Measurements from ENCODE around the gene ALG6.
"Not testable (repeated sequence)": the region's sequence is repeated elsewhere in the genome, so short reads cannot be mapped to it uniquely, and the experiment has no call there.

The ALG6 gene

DNA sequence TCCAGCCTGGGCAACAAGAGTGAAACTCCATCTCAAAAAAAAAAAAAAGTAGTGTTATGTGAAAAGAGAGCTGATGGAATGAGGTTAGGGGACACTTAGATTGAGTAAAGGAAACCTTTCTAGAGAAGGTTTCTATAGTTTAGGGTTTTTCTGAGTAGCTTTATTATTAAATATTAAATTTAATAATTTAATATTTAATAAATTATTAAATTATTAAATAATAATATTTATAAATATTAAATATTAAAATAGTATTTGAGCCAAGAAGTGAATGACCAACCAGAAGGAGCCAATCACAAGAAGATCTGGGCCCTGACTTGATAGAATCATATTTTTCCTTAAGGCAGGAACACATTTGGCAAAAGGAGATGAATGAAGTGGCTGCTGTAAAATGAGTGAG, 50.7 kb downstream of the ALG6 start:
- Mint-ChIP-seq H3K9me3 (no peaks in the 10 kb centered on the region), H3K27ac (no peak overlapping the region), H3K27me3 (ENCODE audit: low read depth) (no peaks in the 10 kb centered on the region), H3K36me3 (ENCODE audit: low read depth) (peaks cover 20% of the 10 kb centered on the region), H3K4me3 (no peak overlapping the region), H3K4me1 (ENCODE audit: low read depth) (no peaks in the 10 kb centered on the region)

DNA sequence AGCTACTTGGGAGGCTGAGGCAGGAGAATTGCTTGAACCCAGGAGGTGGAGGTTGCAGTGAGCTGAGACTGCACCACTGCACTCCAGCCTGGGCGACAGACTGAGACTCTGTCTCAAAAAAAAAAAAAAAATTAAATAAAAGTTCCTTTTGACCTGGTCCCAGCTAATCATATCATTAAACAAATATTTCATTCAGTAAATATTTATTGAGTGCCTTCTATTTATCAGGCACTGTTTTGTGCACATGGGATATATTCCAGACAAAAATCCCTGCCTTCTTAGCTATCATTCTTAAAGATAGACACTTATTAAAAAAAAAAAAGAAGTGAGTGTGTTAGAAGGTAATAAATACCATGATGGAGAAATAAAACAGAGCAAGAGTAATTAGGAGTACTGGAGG, 53.3 kb downstream of the ALG6 start:
- not testable (repeated sequence) for H3K4me1 Mint-ChIP-seq (ENCODE audit: low read depth); H3K27ac Mint-ChIP-seq; H3K4me3 Mint-ChIP-seq; H3K9me3 Mint-ChIP-seq; H3K27me3 Mint-ChIP-seq (ENCODE audit: low read depth)
- H3K36me3 Mint-ChIP-seq (ENCODE audit: low read depth): peaks cover 15% of the 10 kb centered on the region

DNA sequence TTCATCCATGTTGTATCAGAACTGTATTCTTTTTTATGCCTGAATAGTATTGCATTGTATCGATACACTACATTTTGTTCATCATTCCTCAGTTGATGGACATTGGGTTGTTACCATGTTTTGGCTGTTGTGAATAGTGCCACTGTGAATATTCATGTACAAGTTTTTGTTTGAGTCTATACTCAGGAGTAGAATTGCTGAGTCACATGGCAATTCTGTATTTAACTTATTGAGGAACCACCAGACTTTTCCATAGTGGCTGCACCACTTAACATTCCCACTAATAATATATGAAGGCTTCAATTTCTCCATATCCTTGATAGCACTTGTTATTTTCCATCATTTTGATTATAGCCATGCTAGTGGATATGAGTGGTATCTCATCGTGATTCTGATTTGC, 56.2 kb downstream of the ALG6 start:
- H3K9me3 Mint-ChIP-seq: no peaks in the 10 kb centered on the region
- no peak overlapping the region for H3K4me3 Mint-ChIP-seq
- no peak overlapping the region for H3K27ac Mint-ChIP-seq
- no peaks in the 10 kb centered on the region for H3K4me1 Mint-ChIP-seq (ENCODE audit: low read depth)
- peaks cover 11% of the 10 kb centered on the region for H3K36me3 Mint-ChIP-seq (ENCODE audit: low read depth)
- no peaks in the 10 kb centered on the region for H3K27me3 Mint-ChIP-seq (ENCODE audit: low read depth)

DNA sequence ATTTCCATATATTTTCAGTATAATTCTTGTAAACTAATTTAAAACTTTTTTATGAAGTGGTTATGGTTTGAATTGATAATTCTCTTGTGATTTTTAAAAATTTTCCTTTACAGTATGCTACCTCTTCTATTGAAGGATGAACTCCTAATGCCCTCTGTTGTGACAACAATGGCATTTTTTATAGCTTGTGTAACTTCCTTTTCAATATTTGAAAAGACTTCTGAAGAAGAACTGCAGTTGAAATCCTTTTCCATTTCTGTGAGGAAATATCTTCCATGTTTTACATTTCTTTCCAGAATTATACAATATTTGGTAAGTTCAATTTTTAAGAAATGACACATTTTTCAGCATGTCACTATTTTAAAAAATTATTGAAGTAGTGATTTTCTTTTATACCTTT, 61.4 kb downstream of the ALG6 start:
- no peaks in the 10 kb centered on the region for H3K4me1 Mint-ChIP-seq (ENCODE audit: low read depth)
- H3K9me3 Mint-ChIP-seq: peaks cover 11% of the 10 kb centered on the region
- no peaks in the 10 kb centered on the region for H3K27me3 Mint-ChIP-seq (ENCODE audit: low read depth)
- peaks cover 16% of the 10 kb centered on the region for H3K36me3 Mint-ChIP-seq (ENCODE audit: low read depth)
- H3K4me3 Mint-ChIP-seq: no peak overlapping the region
- H3K27ac Mint-ChIP-seq: no peak overlapping the region

DNA sequence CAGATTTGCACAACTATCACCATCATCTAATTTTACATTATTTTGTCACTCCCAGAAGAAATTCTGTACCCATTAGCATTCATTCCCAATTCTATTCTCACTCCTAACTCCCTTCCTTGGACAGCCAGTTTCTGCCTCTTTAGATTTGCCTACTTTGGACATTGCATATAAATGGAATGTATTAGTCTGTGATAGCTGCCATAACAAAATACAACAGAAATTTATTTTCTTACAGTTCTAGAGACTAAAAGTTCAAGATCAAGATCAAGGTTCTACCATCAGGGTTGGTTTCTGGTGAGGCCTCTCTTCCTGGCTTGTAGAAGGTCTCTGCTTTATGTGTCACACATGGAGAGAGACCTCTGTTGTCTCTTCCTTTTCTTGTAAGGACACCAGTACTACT, 61.9 kb downstream of the ALG6 start:
- Mint-ChIP-seq H3K4me1 (ENCODE audit: low read depth) (no peaks in the 10 kb centered on the region), H3K27ac (no peak overlapping the region), H3K9me3 (peaks cover 11% of the 10 kb centered on the region), H3K27me3 (ENCODE audit: low read depth) (no peaks in the 10 kb centered on the region), H3K4me3 (no peak overlapping the region), H3K36me3 (ENCODE audit: low read depth) (peaks cover 16% of the 10 kb centered on the region)

DNA sequence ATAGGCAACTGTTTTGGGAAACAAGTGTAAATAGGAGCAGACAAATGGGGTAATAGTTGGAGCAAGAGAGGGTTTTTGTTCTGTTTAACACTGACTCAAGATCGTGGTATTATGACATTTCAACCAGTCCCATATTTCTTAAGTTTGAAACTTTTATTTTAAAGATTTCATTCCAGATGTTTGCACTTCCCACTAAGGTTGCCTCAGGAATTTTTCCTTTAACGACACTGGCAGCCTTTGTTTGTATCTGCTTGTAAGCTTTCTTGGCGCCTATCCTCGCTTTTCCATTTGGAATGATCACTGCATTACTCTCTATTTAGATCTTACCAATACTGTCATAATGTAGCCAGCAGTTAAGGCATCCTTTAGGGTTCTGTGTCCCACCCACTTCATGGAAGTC, 67.7 kb downstream of the ALG6 start:
- peaks cover 11% of the 10 kb centered on the region for H3K36me3 Mint-ChIP-seq (ENCODE audit: low read depth)
- H3K27ac Mint-ChIP-seq: no peak overlapping the region
- no peak overlapping the region for H3K4me3 Mint-ChIP-seq
- peaks cover 5% of the 10 kb centered on the region for H3K9me3 Mint-ChIP-seq
- no peaks in the 10 kb centered on the region for H3K4me1 Mint-ChIP-seq (ENCODE audit: low read depth)
- H3K27me3 Mint-ChIP-seq (ENCODE audit: low read depth): no peaks in the 10 kb centered on the region

DNA sequence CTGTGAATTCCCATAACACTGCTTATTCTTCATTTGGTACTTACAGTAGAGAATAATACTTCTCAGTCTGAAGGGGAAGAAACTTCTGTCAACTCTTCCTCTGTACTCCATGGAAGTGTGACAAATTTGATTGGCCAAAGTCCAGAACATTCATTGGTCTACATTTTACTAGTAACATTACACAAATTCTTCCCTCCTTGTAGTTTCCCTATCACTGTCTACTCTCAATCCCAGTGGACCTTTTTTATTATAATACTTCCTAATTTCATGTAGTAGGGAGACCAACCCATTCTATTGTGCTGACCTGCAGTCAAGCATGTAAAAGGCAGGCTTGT, 74.7 kb downstream of the ALG6 start:
- no peak overlapping the region for H3K27ac Mint-ChIP-seq
- H3K36me3 Mint-ChIP-seq (ENCODE audit: low read depth): no peaks in the 10 kb centered on the region
- H3K9me3 Mint-ChIP-seq: no peaks in the 10 kb centered on the region
- H3K4me1 Mint-ChIP-seq (ENCODE audit: low read depth): no peaks in the 10 kb centered on the region
- H3K27me3 Mint-ChIP-seq (ENCODE audit: low read depth): no peaks in the 10 kb centered on the region
- no peak overlapping the region for H3K4me3 Mint-ChIP-seq

DNA sequence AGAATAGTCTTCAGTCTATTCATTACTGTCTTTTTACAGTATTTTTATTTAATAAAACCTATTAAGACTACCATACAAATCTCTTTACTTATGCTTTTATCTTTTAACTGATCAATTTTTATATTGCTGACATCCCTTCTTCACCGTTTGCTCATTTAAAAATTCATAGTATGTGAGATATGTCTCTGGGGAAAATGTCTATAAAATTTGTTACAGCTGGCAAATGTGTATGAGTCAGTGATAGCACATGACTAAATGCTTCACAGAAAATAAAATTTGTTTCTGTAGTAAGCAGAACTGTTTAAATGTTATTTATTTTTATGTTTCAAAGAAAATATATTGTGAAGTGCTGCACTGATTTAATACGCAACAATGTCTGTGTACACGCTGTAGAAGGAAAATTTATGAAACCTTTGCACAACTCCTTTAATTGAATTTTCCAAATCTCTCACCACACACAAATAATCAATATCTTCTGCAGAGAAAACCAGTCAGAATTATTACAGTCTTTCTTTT, 81.4 kb downstream of the ALG6 start:
- no peak overlapping the region for H3K4me3 Mint-ChIP-seq
- H3K27ac Mint-ChIP-seq: no peak overlapping the region
- H3K4me1 Mint-ChIP-seq (ENCODE audit: low read depth): no peaks in the 10 kb centered on the region
- H3K9me3 Mint-ChIP-seq: no peaks in the 10 kb centered on the region
- H3K27me3 Mint-ChIP-seq (ENCODE audit: low read depth): no peaks in the 10 kb centered on the region
- peaks cover 2% of the 10 kb centered on the region for H3K36me3 Mint-ChIP-seq (ENCODE audit: low read depth)

DNA sequence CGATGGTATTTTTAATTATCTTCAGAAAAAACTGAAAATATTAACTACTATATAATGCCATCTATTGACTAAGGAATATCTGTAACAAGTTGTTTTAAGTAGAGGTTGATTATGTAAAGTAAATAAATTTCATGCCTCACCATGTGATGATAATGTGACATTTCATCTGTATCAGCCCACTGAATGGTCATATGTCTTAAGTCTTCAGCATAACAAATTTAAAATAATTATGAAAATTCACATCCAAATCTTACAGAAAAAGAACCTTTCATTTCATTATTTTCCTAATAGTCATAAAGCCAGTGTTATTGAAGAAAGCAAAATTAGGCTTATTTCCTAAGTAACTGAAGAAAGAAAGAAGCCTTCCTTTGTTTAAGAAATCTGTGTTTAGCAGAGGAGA, 83.0 kb downstream of the ALG6 start:
- H3K27ac Mint-ChIP-seq: no peak overlapping the region
- H3K4me3 Mint-ChIP-seq: no peak overlapping the region
- H3K36me3 Mint-ChIP-seq (ENCODE audit: low read depth): peaks cover 2% of the 10 kb centered on the region
- no peaks in the 10 kb centered on the region for H3K4me1 Mint-ChIP-seq (ENCODE audit: low read depth)
- H3K27me3 Mint-ChIP-seq (ENCODE audit: low read depth): no peaks in the 10 kb centered on the region
- H3K9me3 Mint-ChIP-seq: no peaks in the 10 kb centered on the region

DNA sequence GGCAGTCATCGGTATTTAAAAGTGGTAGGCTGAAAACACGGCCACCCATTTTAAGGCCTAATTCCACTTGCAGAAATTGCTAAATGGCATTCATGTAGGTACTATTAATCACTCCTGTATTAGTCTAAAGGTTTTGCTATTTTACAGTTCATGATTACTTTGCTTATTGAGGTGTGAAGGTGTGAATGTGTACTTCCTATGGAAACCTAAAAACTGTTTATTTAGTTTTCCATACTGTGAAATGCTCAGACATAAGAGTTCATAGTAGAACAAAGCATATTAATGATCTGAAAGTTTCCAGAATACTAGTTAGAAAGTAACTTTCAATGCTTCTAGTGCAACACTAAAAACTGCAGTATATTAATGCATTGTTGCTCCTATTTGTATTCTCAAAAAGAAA, 85.8 kb downstream of the ALG6 start:
- Mint-ChIP-seq H3K27ac (no peak overlapping the region), H3K36me3 (ENCODE audit: low read depth) (peaks cover 6% of the 10 kb centered on the region), H3K4me1 (ENCODE audit: low read depth) (no peaks in the 10 kb centered on the region), H3K9me3 (no peaks in the 10 kb centered on the region), H3K27me3 (ENCODE audit: low read depth) (no peaks in the 10 kb centered on the region), H3K4me3 (no peak overlapping the region)

DNA sequence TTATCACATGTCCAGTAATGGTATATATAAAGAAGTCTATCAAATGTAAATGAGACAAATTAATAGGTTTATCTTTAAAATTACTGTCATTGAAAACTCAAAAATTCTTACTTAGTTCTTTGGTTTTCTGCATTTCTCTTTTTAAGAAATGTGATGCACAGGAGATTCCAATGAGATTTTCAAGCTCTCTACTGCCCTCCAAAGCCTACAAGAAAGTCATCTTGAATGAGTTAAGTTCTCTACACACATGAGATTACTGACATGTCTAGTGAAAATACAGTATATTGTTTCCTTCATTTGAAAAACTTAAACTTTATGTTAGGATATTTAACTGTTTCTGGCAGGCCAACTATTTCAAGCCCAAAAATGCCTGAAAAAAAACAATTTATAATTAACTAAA, 86.8 kb downstream of the ALG6 start:
- no peak overlapping the region for H3K27ac Mint-ChIP-seq
- no peaks in the 10 kb centered on the region for H3K27me3 Mint-ChIP-seq (ENCODE audit: low read depth)
- no peak overlapping the region for H3K4me3 Mint-ChIP-seq
- H3K4me1 Mint-ChIP-seq (ENCODE audit: low read depth): no peaks in the 10 kb centered on the region
- H3K36me3 Mint-ChIP-seq (ENCODE audit: low read depth): peaks cover 10% of the 10 kb centered on the region
- no peaks in the 10 kb centered on the region for H3K9me3 Mint-ChIP-seq

DNA sequence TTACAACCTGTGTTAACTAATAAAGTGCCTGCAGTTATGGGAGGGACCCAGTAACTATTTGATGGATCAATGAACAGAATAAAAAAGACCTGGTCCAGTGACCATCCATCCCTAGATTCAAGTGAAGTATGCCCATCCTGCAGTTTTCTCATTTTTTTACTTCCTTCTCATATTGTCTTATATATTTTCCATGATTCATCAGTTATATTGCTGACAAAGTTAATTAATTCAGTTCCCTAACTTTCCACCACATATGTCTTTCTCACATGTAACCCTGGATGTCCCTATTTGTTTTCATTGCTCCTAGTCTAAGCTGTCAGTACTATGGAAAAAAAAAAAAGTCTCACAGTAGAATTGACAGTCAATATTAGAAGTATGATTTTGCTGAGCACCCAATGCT, 91.3 kb downstream of the ALG6 start:
- no peak overlapping the region for H3K27ac Mint-ChIP-seq
- peaks cover 3% of the 10 kb centered on the region for H3K4me1 Mint-ChIP-seq (ENCODE audit: low read depth)
- H3K4me3 Mint-ChIP-seq: no peak overlapping the region
- no peaks in the 10 kb centered on the region for H3K27me3 Mint-ChIP-seq (ENCODE audit: low read depth)
- peaks cover 20% of the 10 kb centered on the region for H3K9me3 Mint-ChIP-seq
- peaks cover 30% of the 10 kb centered on the region for H3K36me3 Mint-ChIP-seq (ENCODE audit: low read depth)

DNA sequence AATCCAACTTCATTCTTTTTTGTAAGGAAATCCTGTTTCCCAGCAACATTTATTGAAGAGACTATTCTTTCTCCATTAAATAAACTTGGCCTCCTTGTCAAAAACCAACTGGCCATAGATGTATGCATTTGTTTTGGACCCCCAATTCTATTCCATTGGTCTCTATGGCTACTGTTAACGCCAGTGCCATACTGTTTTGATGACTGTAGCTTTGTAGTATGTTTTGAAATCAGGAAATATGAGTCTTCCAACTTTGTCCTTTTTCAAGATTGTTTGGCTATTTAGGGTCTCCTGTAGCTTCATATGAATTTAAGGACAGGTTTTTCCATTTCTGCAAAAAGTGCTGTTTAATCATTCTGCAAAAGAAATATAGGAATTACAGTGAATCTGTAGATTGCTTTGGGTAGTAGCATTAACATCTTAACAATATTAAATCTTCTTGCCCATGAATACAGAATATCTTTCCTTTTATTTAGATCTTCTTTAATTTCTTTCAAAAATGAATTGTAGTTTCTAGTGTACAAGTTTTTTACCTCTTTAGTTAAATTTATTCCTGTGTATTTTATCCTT, 94.3 kb downstream of the ALG6 start:
- no peak overlapping the region for H3K27ac Mint-ChIP-seq
- no peak overlapping the region for H3K4me3 Mint-ChIP-seq
- peaks cover 20% of the 10 kb centered on the region for H3K9me3 Mint-ChIP-seq
- H3K36me3 Mint-ChIP-seq (ENCODE audit: low read depth): peaks cover 33% of the 10 kb centered on the region
- H3K4me1 Mint-ChIP-seq (ENCODE audit: low read depth): peaks cover 3% of the 10 kb centered on the region
- H3K27me3 Mint-ChIP-seq (ENCODE audit: low read depth): no peaks in the 10 kb centered on the region

DNA sequence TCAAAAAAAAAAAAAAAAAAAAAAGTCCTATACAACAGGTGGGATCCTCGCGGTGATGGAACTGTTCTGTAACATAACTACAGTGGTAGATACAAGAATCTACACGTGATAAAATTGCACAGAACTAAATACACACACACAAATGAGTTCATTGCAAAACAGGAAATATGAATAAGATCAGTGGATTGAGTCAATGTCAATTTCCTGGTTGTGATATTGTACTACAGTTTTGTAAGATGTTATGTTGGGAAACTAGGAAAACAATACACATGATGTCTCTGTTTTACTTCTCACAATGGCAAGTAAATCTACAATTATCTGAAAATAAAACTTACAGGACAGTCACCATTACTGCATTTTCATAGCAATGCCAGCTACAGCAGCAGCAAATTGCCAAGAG, 95.8 kb downstream of the ALG6 start:
- H3K9me3 Mint-ChIP-seq: peaks cover 20% of the 10 kb centered on the region
- H3K36me3 Mint-ChIP-seq (ENCODE audit: low read depth): peaks cover 27% of the 10 kb centered on the region
- peaks cover 3% of the 10 kb centered on the region for H3K4me1 Mint-ChIP-seq (ENCODE audit: low read depth)
- H3K27ac Mint-ChIP-seq: peak overlapping the region; percentile 13
- H3K27me3 Mint-ChIP-seq (ENCODE audit: low read depth): no peaks in the 10 kb centered on the region
- H3K4me3 Mint-ChIP-seq: no peak overlapping the region

DNA sequence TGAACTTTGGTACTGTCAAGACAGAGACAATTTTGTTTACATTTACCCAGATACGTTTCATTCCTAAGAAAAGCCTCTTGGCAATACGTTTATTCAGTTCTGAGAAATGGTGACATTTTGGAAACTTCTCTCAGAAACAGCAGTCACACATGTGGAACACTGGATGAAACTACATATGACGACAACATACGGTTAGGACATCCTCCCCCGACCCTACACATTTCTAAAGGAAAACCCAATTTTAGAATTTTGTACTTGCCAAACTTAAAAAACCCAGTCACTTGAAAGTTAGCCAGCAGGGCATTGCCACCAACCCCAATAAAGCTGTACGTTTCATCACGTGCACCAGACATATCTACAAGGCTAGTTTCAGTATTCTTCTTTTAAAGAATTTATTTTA, 98.8 kb downstream of the ALG6 start:
- Mint-ChIP-seq H3K27ac (no peak overlapping the region), H3K27me3 (ENCODE audit: low read depth) (no peaks in the 10 kb centered on the region), H3K4me1 (ENCODE audit: low read depth) (peaks cover 3% of the 10 kb centered on the region), H3K36me3 (ENCODE audit: low read depth) (peaks cover 25% of the 10 kb centered on the region), H3K4me3 (no peak overlapping the region), H3K9me3 (peaks cover 28% of the 10 kb centered on the region)

DNA sequence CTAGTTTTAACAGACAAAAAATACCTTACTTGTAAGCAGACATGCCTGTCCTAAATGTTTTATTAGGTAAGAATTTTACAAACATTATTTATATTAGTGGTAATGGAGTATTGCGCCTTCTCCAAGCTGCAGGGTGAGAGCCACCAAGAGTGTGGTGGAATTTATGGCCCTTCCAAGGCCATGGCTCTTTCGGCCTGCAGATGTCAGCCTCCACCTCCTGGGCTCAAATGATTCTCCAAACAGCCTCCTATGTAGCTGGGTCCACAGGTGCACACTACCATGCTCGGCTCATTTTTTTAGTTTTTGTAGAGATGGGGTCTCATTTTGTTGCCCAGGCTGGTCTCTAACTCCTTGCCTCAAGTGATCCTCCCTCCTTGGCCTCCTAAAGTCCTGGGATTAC, 99.3 kb downstream of the ALG6 start:
- peaks cover 19% of the 10 kb centered on the region for H3K36me3 Mint-ChIP-seq (ENCODE audit: low read depth)
- H3K27me3 Mint-ChIP-seq (ENCODE audit: low read depth): no peaks in the 10 kb centered on the region
- H3K4me3 Mint-ChIP-seq: no peak overlapping the region
- peaks cover 3% of the 10 kb centered on the region for H3K4me1 Mint-ChIP-seq (ENCODE audit: low read depth)
- peaks cover 22% of the 10 kb centered on the region for H3K9me3 Mint-ChIP-seq
- no peak overlapping the region for H3K27ac Mint-ChIP-seq

Data from T-helper 1 cell treated with Interleukin-12 subunit alpha and Interleukin-12 subunit beta and Interleukin-4 antibody, amounts not matched to agents 30 μg/mL and 1 μg/mL, for 36 hours (primary cell).